Calu3 (cell line): ENCODE data around the gene GAL3ST1. TPM values are rescaled to one million over a fixed set of nuclear protein-coding genes. Genes with fewer than 3 reads are reported as not detected.
A peak's percentile ranks its signal among the peaks of the same experiment; 100 is the strongest.

Experiments
- BruUV-seq: library from RNA; stranded (reverse); fragments of 400-500 nt; replicated peaks from 2 replicates; lab custom pipeline; 2021; lab: Mats Ljungman, UMichigan
- CTCF ChIA-PET: fragments of 300-600 bp; sonication (Branson Sonifier 250); formaldehyde crosslinking; loops from one replicate; lab custom pipeline; 2022; ENCODE audit warnings: antibody characterized with exemption; lab: Charles Lee
- DNase-seq: peaks from one replicate; pipeline ENCODE4 v3.0.0; 2022
- H3K27ac Mint-ChIP-seq: one replicate; pipeline ENCODE4 v1.8.0; 2022; ENCODE audit warnings: mixed read lengths; ENCODE audit not compliant: unreplicated experiment
- H3K27me3 Mint-ChIP-seq: one replicate; pipeline ENCODE4 v1.8.0; 2022; ENCODE audit warnings: mixed read lengths; ENCODE audit not compliant: unreplicated experiment
- H3K36me3 Mint-ChIP-seq: one replicate; pipeline ENCODE4 v1.8.0; 2022; ENCODE audit warnings: mild to moderate bottlenecking, moderate library complexity, mixed read lengths; ENCODE audit not compliant: insufficient read depth, unreplicated experiment
- H3K4me1 Mint-ChIP-seq: one replicate; pipeline ENCODE4 v1.8.0; 2022; ENCODE audit warnings: mild to moderate bottlenecking, low read depth, mixed read lengths; ENCODE audit not compliant: unreplicated experiment
- H3K4me3 Mint-ChIP-seq: one replicate; pipeline ENCODE4 v1.8.0; 2022; ENCODE audit warnings: mild to moderate bottlenecking, low read depth, moderate library complexity, mixed read lengths; ENCODE audit not compliant: unreplicated experiment
- H3K9me3 Mint-ChIP-seq: one replicate; pipeline ENCODE4 v1.8.0; 2022; ENCODE audit warnings: low read depth, mixed read lengths; ENCODE audit not compliant: unreplicated experiment
- intact Hi-C: fragments of 100-400 bp; cut with micrococcal nuclease; formaldehyde crosslinking; loops from one replicate; pipeline ENCODE4 v1.10.0; 2022; ENCODE audit not compliant: unreplicated experiment
- total RNA-seq: library from RNA; stranded (reverse); gene quantifications from 2 replicates; pipeline ENCODE4 v1.2.3, GENCODE V29; 2022
- TF ChIP-seq, protein P1 (sequence below): fragments of 200-600 bp; IDR thresholded peaks from one replicate; pipeline ENCODE4 v1.8.0; 2022; ENCODE audit warnings: antibody characterized with exemption; ENCODE audit not compliant: unreplicated experiment

The GAL3ST1 gene
- total RNA-seq, 1 experiment from 2014 or later, result 6.5 TPM

DNA sequence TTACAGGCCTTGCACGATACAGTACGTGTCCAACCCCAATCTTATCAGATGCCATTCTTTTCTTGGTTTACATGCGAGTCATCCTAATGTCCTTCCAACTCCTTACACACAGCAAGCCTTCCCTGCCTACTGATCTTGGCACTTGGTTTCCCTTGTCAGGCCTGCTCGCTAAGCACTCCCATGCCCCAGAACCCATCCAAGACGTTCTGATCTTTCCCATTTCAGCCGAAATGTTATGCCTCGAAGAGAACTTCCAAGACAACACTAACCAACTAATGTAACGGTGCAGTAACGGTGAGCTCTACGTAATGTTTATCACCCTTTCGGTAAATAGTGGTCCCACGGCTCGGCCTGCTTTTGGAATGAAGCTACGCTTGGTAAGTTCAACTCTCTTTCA lies 16.7 kb upstream of the GAL3ST1 start:
- Mint-ChIP-seq H3K4me1 (no peaks in the 10 kb centered on the region), H3K4me3 (no peak overlapping the region), H3K36me3 (peaks cover 34% of the 10 kb centered on the region), H3K27me3 (no peaks in the 10 kb centered on the region), H3K27ac (no peak overlapping the region), H3K9me3 (no peaks in the 10 kb centered on the region)
- CTCF ChIA-PET, result interaction anchor here (0.8 to 1.2 kb wide), 3 partner anchors 11 to 164 kb away, joined by 3 to 4 read pairs (median 3); partner anchors contain the start of gene TCN2
- DNase-seq, result no peak
- intact Hi-C loops, result no loop called here
- no TSS peak for BruUV-seq
- TF ChIP-seq, protein P1, sequence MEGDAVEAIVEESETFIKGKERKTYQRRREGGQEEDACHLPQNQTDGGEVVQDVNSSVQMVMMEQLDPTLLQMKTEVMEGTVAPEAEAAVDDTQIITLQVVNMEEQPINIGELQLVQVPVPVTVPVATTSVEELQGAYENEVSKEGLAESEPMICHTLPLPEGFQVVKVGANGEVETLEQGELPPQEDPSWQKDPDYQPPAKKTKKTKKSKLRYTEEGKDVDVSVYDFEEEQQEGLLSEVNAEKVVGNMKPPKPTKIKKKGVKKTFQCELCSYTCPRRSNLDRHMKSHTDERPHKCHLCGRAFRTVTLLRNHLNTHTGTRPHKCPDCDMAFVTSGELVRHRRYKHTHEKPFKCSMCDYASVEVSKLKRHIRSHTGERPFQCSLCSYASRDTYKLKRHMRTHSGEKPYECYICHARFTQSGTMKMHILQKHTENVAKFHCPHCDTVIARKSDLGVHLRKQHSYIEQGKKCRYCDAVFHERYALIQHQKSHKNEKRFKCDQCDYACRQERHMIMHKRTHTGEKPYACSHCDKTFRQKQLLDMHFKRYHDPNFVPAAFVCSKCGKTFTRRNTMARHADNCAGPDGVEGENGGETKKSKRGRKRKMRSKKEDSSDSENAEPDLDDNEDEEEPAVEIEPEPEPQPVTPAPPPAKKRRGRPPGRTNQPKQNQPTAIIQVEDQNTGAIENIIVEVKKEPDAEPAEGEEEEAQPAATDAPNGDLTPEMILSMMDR, result no peak

DNA sequence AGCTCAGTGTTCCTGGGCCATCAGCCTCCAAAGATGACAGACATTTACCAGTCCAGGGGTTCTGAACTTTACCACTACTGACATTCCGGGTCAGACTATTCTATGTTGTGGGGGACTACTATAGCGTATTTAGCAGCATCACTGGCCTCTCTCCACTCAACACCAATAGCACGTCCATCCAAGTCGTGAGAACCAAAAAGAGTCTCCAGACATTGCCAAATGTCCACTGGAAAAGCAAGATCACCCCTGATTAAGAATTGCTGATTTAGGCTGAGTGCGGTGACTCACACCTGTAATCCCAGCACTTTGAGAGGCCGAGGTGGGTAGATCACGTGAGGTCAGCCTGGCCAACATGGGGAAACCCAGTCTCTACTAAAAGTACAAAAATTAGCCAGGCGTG lies 11.9 kb upstream of the GAL3ST1 start:
- no TSS peak for BruUV-seq
- CTCF ChIA-PET, result no interaction called here
- no peak overlapping the region for H3K27ac Mint-ChIP-seq
- no peaks in the 10 kb centered on the region for H3K27me3 Mint-ChIP-seq
- H3K9me3 Mint-ChIP-seq, result no peaks in the 10 kb centered on the region
- no peaks in the 10 kb centered on the region for H3K4me1 Mint-ChIP-seq
- TF ChIP-seq, protein P1, result no peak
- peaks cover 53% of the 10 kb centered on the region for H3K36me3 Mint-ChIP-seq
- intact Hi-C loops, result no loop called here
- no peak for DNase-seq
- H3K4me3 Mint-ChIP-seq, result no peak overlapping the region

DNA sequence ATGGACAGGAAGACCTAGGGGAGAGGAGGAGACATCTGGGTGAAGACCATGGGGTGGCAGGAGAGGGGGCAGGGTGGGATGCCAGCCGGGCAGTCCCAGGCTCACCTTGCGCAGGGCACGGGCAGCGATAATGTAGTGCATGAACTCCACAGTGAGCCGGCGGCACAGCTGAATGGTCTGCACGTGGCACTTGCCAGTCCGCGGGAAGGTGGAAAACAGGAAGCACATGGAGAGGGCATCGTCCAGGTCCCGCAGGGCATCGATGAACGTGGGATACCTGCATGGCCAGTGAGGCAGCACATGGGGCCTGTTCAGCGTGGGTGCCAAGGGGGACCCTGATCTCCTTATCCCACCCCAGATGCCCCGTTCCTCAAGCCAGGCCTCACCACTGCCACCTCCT lies 10.0 kb upstream of the GAL3ST1 start:
- BruUV-seq, result no TSS peak
- Mint-ChIP-seq H3K4me1 (no peaks in the 10 kb centered on the region), H3K9me3 (no peaks in the 10 kb centered on the region), H3K36me3 (peaks cover 62% of the 10 kb centered on the region), H3K27me3 (no peaks in the 10 kb centered on the region), H3K27ac (no peak overlapping the region), H3K4me3 (no peak overlapping the region)
- TF ChIP-seq, protein P1, result no peak
- intact Hi-C loops, result no loop called here
- CTCF ChIA-PET, result no interaction called here
- DNase-seq, result no peak

DNA sequence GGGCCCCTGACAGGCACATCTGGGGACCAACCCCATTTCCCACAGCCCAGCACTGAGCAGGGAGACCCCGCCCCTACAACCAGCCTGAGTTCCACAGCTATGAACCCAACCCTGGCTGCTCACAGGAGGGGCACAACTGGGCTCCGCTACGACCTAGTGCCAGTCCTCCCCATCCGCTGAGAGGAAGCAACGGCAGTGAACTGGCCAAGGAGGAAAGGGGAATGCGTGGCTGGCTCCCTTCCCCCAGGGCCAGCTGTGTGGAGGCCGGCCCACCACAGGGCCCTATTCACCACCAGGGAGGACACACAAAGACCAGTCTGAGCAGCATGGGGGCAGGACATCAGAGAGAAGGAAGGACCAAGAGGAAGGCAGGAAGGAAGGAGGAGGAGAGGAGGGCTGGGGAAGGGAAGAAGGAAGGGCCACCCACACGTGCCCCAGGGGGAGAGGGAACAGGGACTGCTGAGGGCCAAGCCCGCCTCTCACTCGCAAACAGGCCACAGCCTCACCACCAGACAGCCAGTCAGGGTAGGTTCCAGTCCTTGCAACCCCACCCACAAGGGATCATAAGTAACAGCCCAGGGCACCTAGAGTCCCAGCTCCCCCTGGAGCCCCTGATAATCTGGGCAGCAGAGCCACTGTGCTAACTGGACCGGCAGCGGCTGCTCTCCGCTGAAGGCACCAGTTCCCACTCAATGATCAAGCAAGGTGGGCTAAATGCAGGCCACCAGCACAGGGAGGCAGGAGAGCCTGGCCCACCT lies 8.5 kb upstream of the GAL3ST1 start:
- intact Hi-C loops, result no loop called here
- Mint-ChIP-seq H3K9me3 (no peaks in the 10 kb centered on the region), H3K27ac (peak overlapping the region; percentile 29), H3K4me1 (no peaks in the 10 kb centered on the region), H3K4me3 (no peak overlapping the region), H3K36me3 (peaks cover 54% of the 10 kb centered on the region), H3K27me3 (no peaks in the 10 kb centered on the region)
- no peak for DNase-seq
- CTCF ChIA-PET, result no interaction called here
- TF ChIP-seq, protein P1, result no peak
- BruUV-seq, result no TSS peak
